GM10266 (cell line): ENCODE data around the gene SEC24A.
A peak's percentile ranks its signal among the peaks of the same experiment; 100 is the strongest.
"Not testable (repeated sequence)": the region's sequence is repeated elsewhere in the genome, so short reads cannot be mapped to it uniquely, and the experiment has no call there.

Source experiments
- DNase-seq: peaks from one replicate; pipeline ENCODE4 v3.0.0; 2012; ENCODE audit errors: extremely low spot score
- TF ChIP-seq, protein P1 (sequence below): IDR thresholded peaks from 2 replicates; pipeline ENCODE4 v1.5.1; 2012; ENCODE audit warnings: mild to moderate bottlenecking, low read depth; ENCODE audit not compliant: control insufficient read depth, insufficient read depth; ENCODE audit errors: missing control alignments

Gene SEC24A

DNA sequence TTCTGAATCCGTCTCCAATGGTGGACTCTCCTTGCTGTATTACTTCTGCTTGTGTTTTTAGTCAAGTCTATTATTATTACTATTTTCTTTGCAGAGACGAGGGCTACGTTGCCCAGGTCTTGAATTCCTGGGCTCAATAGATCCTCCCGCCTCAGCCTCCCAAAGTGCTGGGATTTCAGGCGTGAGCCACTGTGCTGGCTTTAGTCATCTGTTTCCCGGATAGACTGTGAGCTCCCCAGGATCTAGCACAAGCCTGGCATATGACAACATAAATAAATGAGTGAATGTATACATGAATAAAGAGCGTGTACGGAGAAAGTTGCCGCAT, 109.6 kb downstream of the SEC24A start:
- no peak for DNase-seq

DNA sequence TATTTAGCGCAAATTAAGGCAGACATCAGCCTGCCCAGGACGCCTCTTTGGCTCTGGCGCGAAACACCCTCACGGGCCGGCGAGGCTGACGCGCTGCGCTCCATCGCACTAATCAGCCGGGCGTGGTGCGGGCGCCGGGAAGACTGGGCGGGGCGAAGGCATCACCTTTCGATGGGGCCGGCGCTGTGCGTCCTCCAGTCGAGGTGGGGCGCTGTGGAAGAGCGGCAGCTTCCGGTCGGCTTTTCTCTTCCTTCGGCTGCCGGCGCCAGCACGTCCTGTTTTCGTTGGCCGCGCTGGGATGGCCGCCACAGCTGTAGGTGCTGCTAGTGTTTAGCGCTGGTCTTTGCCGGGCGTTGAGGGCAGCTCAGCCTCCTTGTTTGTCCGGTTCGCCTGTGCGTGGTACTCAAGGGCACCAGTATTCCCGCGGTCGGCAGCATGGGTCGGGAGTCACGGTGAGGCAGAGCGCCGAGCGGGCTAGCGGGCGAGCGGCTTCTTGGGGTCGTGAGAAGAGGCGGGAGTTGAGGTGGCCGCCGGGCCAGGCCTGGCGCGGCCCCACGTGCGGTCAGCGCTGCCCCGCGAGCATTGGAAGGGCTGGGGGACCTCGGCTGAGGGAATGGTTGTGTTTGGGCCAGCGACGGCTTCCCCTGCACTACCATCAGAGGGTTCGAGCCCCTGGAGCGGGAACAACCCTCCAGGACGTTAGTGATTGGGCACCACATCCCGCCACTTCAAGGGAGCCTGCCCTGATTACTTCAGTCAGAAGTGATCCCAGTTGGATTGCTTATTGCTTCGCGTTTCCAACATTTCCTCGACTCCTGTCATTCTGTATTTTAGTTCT, 110.1 kb downstream of the SEC24A start, which contains the start of gene DDX46:
DDX46 (plus strand) TSS at position 276 of the 838 bp plus-strand sequence; CDS start at position 436, 160 bp downstream.
- TF ChIP-seq, protein P1, sequence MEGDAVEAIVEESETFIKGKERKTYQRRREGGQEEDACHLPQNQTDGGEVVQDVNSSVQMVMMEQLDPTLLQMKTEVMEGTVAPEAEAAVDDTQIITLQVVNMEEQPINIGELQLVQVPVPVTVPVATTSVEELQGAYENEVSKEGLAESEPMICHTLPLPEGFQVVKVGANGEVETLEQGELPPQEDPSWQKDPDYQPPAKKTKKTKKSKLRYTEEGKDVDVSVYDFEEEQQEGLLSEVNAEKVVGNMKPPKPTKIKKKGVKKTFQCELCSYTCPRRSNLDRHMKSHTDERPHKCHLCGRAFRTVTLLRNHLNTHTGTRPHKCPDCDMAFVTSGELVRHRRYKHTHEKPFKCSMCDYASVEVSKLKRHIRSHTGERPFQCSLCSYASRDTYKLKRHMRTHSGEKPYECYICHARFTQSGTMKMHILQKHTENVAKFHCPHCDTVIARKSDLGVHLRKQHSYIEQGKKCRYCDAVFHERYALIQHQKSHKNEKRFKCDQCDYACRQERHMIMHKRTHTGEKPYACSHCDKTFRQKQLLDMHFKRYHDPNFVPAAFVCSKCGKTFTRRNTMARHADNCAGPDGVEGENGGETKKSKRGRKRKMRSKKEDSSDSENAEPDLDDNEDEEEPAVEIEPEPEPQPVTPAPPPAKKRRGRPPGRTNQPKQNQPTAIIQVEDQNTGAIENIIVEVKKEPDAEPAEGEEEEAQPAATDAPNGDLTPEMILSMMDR = peak; percentile 88
- DNase-seq = peak; percentile 94

More for the DNA sequence above, 109.6 kb downstream of the SEC24A start:
- TF ChIP-seq, protein P1 = no peak

DNA sequence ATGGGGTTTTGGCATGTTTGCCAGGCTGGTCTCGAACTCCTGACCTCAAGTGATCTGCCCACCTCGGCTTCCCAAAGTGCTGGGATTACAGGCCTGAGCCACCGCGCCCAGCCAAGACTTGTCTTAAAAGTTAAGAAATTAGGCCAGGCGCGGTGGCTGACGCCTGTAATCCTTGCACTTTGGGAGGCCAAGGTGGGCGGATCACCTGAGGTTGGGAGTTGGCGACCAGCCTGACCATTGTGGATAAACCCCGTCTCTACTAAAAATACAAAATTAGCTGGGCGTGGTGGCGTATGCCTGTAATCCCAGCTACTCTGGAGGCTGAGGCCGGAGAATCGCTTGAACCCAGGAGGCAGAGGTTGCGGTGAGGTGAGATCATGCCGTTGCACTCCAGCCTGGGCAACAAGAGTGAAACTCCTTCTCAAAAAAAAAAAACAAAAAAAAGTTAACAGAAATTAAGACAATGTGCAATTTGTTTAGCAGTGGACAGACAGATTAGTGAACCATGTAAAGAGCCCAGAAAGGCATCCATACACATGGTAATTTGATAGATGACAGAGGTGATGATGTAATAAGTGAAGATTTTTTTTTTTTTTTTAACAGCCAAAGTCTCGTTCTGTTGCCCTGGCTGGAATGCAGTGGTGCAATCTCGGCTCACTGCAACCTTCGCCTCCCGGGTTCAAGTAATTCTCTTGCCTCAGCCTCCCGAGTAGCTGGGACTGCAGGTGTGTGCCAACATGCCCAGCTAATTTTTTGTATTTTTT, 119.1 kb downstream of the SEC24A start:
- not testable (repeated sequence) for DNase-seq

DNA sequence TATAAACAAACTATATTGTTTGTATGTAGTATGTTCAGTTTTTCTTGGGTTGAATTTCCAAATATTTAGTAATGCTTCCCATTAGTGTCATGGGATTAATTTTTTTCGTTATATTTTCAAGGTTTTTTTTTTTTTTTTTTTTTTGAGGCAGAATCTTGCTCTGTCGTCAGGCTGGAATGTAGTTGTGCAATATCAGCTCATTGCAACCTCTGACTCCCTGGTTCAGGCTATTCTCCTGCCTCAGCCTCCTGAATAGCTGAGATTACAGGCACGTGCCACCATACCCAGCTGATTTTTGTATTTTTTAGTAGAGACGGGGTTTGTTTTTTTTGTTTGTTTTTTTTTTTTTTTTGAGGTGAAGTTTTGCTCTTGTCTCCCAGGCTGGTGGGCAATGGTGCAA, 120.6 kb downstream of the SEC24A start:
- no peak for DNase-seq
- TF ChIP-seq, protein P1 = no peak

DNA sequence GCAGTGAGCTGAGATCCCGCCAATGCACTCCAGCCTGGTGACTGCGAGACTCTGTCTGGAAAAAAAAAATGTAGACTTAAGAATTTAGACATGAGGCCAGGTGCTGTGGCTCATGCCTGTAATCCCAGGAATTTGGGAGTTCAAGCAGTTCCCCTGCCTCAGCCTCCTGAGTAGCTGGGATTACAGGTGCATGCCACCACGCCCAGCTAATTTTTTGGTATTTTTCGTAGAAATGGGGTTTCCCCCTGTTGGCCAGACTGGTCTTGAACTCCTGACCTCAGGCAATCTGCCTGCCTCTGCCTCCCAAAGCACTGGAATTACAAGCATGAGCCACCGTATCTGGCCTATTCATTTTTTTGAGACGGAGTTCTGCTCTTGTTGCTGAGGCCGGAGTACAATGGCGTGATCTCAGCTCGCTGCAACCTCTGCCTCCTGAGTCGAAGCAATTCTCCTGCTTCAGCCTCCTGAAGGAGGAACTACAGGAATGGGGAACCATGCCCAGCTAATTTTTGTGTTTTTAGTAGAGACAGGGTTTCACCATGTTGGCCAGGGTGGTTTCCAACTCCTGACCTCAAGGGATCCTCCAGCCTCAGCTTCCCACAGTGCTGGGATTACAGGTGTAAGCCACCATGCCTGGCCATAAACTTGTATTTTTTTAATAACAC, 124.0 kb downstream of the SEC24A start:
- no peak for DNase-seq
- TF ChIP-seq, protein P1 = no peak

DNA sequence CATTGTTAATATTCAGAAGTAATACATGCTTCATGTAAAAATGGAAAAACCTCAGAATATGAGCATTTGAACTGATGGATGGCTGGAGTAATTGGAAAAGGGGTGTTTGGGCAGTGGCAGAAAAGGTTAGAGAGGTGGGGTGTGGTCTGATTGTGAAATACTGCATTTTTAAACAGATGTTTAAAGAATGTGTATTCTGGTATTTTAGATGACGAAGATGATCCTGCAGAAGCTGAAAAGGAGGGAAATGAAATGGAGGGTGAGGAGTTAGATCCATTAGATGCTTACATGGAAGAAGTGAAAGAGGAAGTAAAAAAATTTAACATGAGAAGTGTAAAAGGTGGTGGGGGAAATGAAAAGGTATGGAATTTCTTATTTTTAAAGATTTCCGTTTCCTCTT, 128.8 kb downstream of the SEC24A start:
- TF ChIP-seq, protein P1 = no peak
- DNase-seq = no peak
